Measurements from ENCODE around the gene SPACA6. TPM values are rescaled to one million over a fixed set of nuclear protein-coding genes. Genes with fewer than 3 reads are reported as not detected.
"Not testable (repeated sequence)": the region's sequence is repeated elsewhere in the genome, so short reads cannot be mapped to it uniquely, and the experiment has no call there.

Gene SPACA6
- total RNA-seq, 2 experiments from 2014 or later = 2.3 to 2.6 TPM

- H3K27ac Mint-ChIP-seq; H3K9me3 Mint-ChIP-seq (ENCODE audit: low read depth); H3K36me3 Mint-ChIP-seq; H3K4me1 Mint-ChIP-seq; H3K4me3 Mint-ChIP-seq; DNase-seq; H3K27me3 Mint-ChIP-seq; ATAC-seq: not testable (repeated sequence)
- CTCF ChIA-PET = interaction anchor here (0.9 to 5.9 kb wide), 2 partner anchors 15 to 19 kb away, joined by 3 to 24 read pairs; no protein-coding TSS in a partner anchor
These were observed 17.1 kb upstream of the SPACA6 start for GRCh38 chr19:51675911-51676565.

- Mint-ChIP-seq H3K4me1 (peaks cover 7% of the 10 kb centered on the region), H3K4me3 (no peak overlapping the region), H3K27me3 (peaks cover 10% of the 10 kb centered on the region), H3K36me3 (no peaks in the 10 kb centered on the region), H3K9me3 (ENCODE audit: low read depth) (peaks cover 6% of the 10 kb centered on the region), H3K27ac (peak overlapping the region; percentile 6)
- peak; percentile 16 for ATAC-seq
- CTCF ChIA-PET = interaction anchor here (0.9 to 5.9 kb wide), 3 partner anchors 15 to 27 kb away, joined by 3 to 24 read pairs (median 5); no protein-coding TSS in a partner anchor
- DNase-seq = no peak
These were observed 16.5 kb upstream of the SPACA6 start for GRCh38 chr19:51676566-51677083.

GRCh38 chr19:51680474-51680873, 12.7 kb upstream of the SPACA6 start:
- Mint-ChIP-seq H3K36me3 (peaks cover 3% of the 10 kb centered on the region), H3K27me3 (peaks cover 7% of the 10 kb centered on the region), H3K27ac (no peak overlapping the region), H3K9me3 (ENCODE audit: low read depth) (peaks cover 13% of the 10 kb centered on the region), H3K4me1 (peaks cover 7% of the 10 kb centered on the region), H3K4me3 (no peak overlapping the region)
- DNase-seq = no peak
- CTCF ChIA-PET = interaction anchor here (1.3 to 5.9 kb wide), 3 partner anchors 11 to 24 kb away, joined by 3 to 24 read pairs (median 4); no protein-coding TSS in a partner anchor
- no peak for ATAC-seq

GRCh38 chr19:51681286-51681941, 11.7 kb upstream of the SPACA6 start:
- DNase-seq (no peak), ATAC-seq (no peak)
- Mint-ChIP-seq H3K9me3 (ENCODE audit: low read depth) (peaks cover 11% of the 10 kb centered on the region), H3K4me1 (peaks cover 4% of the 10 kb centered on the region), H3K27ac (no peak overlapping the region), H3K36me3 (peaks cover 3% of the 10 kb centered on the region), H3K27me3 (peaks cover 7% of the 10 kb centered on the region), H3K4me3 (no peak overlapping the region)
- CTCF ChIA-PET = no interaction called here

- no peak overlapping the region for H3K27ac Mint-ChIP-seq
- no peak for ATAC-seq
- H3K4me1 Mint-ChIP-seq = peaks cover 3% of the 10 kb centered on the region
- CTCF ChIA-PET = no interaction called here
- peaks cover 22% of the 10 kb centered on the region for H3K27me3 Mint-ChIP-seq
- no peak overlapping the region for H3K4me3 Mint-ChIP-seq
- no peak for DNase-seq
- peaks cover 3% of the 10 kb centered on the region for H3K36me3 Mint-ChIP-seq
- peaks cover 7% of the 10 kb centered on the region for H3K9me3 Mint-ChIP-seq (ENCODE audit: low read depth)
These were observed 7.0 kb upstream of the SPACA6 start for GRCh38 chr19:51686171-51686570.

- CTCF ChIA-PET = no interaction called here
- peaks cover 3% of the 10 kb centered on the region for H3K36me3 Mint-ChIP-seq
- peak overlapping the region; percentile 68 for H3K4me3 Mint-ChIP-seq
- DNase-seq = no peak
- no peak for ATAC-seq
- H3K9me3 Mint-ChIP-seq (ENCODE audit: low read depth) = peaks cover 7% of the 10 kb centered on the region
- peaks cover 19% of the 10 kb centered on the region for H3K27me3 Mint-ChIP-seq
- peaks cover 3% of the 10 kb centered on the region for H3K4me1 Mint-ChIP-seq
- H3K27ac Mint-ChIP-seq = no peak overlapping the region
These were observed 5.1 kb upstream of the SPACA6 start for GRCh38 chr19:51687791-51688670.

GRCh38 chr19:51688671-51689571, 4.2 kb upstream of the SPACA6 start:
- Mint-ChIP-seq H3K4me1 (peaks cover 3% of the 10 kb centered on the region), H3K27ac (peak overlapping the region; percentile 36), H3K4me3 (peak overlapping the region; percentile 68), H3K9me3 (ENCODE audit: low read depth) (peaks cover 7% of the 10 kb centered on the region), H3K36me3 (peaks cover 3% of the 10 kb centered on the region), H3K27me3 (peaks cover 19% of the 10 kb centered on the region)
- CTCF ChIA-PET = no interaction called here
- DNase-seq (no peak), ATAC-seq (peak; percentile 46)

- peak overlapping the region; percentile 63 for H3K4me3 Mint-ChIP-seq
- H3K9me3 Mint-ChIP-seq (ENCODE audit: low read depth) = peaks cover 2% of the 10 kb centered on the region
- CTCF ChIA-PET = interaction anchor here (1.4 kb wide), 1 partner anchor 14 kb away, joined by 4 read pairs; no protein-coding TSS in a partner anchor
- H3K36me3 Mint-ChIP-seq = peaks cover 1% of the 10 kb centered on the region
- no peak overlapping the region for H3K27ac Mint-ChIP-seq
- peaks cover 3% of the 10 kb centered on the region for H3K4me1 Mint-ChIP-seq
- DNase-seq (no peak), ATAC-seq (peak; percentile 8)
- peaks cover 19% of the 10 kb centered on the region for H3K27me3 Mint-ChIP-seq
These were observed 3.2 kb upstream of the SPACA6 start for GRCh38 chr19:51689751-51690453.

- peaks cover 3% of the 10 kb centered on the region for H3K4me1 Mint-ChIP-seq
- ATAC-seq (peak; percentile 68), DNase-seq (peak; percentile 68)
- H3K4me3 Mint-ChIP-seq = peak overlapping the region; percentile 63
- no peaks in the 10 kb centered on the region for H3K36me3 Mint-ChIP-seq
- H3K27me3 Mint-ChIP-seq = peaks cover 19% of the 10 kb centered on the region
- no peaks in the 10 kb centered on the region for H3K9me3 Mint-ChIP-seq (ENCODE audit: low read depth)
- CTCF ChIA-PET = interaction anchor here (1.4 kb wide), 1 partner anchor 13 kb away, joined by 4 read pairs; no protein-coding TSS in a partner anchor
- H3K27ac Mint-ChIP-seq = no peak overlapping the region
These were observed 2.6 kb upstream of the SPACA6 start for GRCh38 chr19:51690454-51691073.

GRCh38 chr19:51691074-51691583, 2.0 kb upstream of the SPACA6 start:
- CTCF ChIA-PET = interaction anchor here (1.4 kb wide), 1 partner anchor 13 kb away, joined by 4 read pairs; no protein-coding TSS in a partner anchor

GRCh38 chr19:51691584-51692428, 1.3 kb upstream of the SPACA6 start:
- Mint-ChIP-seq H3K9me3 (ENCODE audit: low read depth) (no peaks in the 10 kb centered on the region), H3K4me1 (peaks cover 3% of the 10 kb centered on the region), H3K4me3 (no peak overlapping the region), H3K27ac (no peak overlapping the region), H3K27me3 (peaks cover 18% of the 10 kb centered on the region), H3K36me3 (no peaks in the 10 kb centered on the region)
- DNase-seq (no peak), ATAC-seq (no peak)
- CTCF ChIA-PET = no interaction called here

More at GRCh38 chr19:51691074-51691583, 2.0 kb upstream of the SPACA6 start:
- ATAC-seq (no peak), DNase-seq (no peak)
- no peak overlapping the region for H3K27ac Mint-ChIP-seq
- peaks cover 3% of the 10 kb centered on the region for H3K4me1 Mint-ChIP-seq
- H3K27me3 Mint-ChIP-seq = peaks cover 19% of the 10 kb centered on the region
- H3K4me3 Mint-ChIP-seq = no peak overlapping the region
- H3K9me3 Mint-ChIP-seq (ENCODE audit: low read depth) = no peaks in the 10 kb centered on the region
- no peaks in the 10 kb centered on the region for H3K36me3 Mint-ChIP-seq

All from activated CD8-positive, alpha-beta memory T cell treated with anti-CD3 and anti-CD28 coated beads, Interleukin-2, amount 10 ng/mL, durations not matched to agents 7 days and 5 days (primary cell).